GM18517 (cell line): Measurements from ENCODE around the gene NOX5.

Experiments used
- ATAC-seq: cut with Tn5 transposase; IDR thresholded peaks from one replicate; pipeline ENCODE4 v1.9.1; 2021; ENCODE audit warnings: mild to moderate bottlenecking, moderate library complexity; ENCODE audit not compliant: unreplicated experiment

Gene NOX5

DNA sequence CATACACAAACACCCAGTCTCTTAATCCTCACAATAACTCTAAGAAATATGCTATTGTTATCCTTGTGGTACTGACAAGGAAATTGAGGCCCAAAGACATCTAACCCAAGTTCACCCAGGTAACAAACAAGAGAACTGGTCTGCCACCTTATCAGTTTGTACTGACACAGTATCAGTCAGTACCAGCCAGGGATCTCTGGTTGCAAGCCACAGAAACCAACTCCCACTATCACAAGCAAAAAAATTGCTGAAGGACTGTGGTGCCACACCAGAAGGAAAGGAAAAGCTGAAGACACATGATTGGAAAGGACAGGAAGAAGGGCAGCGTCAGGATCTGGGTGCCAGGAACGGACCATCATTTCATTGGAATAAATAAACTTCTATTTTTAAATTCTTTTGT, 82.1 kb downstream of the NOX5 start:
- no peak for ATAC-seq

- no peak for ATAC-seq
These were observed 84.3 kb downstream of the NOX5 start for GRCh38 chr15:69098771-69099170.

GRCh38 chr15:69099941-69100340, 85.4 kb downstream of the NOX5 start:
- no peak for ATAC-seq

DNA sequence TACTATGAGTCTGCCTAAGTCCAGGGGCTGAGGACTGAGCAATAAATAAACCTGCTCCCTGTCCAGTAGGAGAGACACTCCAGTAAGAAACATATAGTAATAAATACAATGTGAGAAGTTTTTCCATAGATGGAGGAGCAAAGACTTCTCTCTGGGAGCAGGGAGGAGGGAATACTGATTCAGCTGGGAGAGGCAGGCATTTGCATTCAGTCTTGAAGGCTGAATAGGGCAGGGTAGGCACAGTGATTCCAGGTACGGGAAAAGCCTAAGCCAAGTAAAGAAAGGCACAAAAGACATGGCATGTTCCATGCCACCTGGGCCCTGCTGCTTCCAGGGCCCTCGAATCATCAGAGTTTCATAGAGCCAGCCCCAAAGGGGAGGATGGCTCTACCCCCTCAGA, 86.3 kb downstream of the NOX5 start:
- no peak for ATAC-seq

GRCh38 chr15:69104050-69104750, 89.7 kb downstream of the NOX5 start:
- peak; percentile 66 for ATAC-seq

- no peak for ATAC-seq
These were observed 91.0 kb downstream of the NOX5 start for GRCh38 chr15:69105451-69105985.

DNA sequence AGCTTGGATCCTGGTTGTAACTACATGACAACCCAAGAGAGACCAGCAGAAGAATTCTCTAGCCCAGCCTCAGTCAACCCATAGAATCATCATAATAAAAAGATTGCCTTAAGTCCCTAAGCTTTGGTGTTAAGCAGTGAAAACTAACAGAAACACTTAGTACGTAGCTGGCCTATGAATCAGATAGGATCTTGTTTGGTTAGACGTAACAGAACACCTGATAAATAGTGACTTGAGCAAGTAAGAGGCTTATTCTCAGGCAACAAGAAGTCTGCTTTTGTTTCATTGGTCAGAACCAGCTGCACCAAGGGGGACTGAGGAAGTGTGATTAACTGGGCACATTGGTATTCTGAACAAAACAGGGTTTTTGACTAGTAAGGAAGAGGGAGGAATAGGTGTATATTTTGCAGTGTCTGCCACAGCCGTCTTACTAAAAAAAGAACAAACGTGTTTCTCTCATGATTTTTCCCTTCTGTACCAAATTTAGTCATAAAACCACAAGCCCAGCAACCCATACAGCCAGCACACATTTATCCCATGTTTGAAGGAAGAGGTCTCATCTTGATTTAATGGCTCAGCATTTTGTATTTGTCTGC, 92.6 kb downstream of the NOX5 start:
- no peak for ATAC-seq
